ENCODE results near the gene PCTP. TPM values are rescaled to one million over a fixed set of nuclear protein-coding genes. Genes with fewer than 3 reads are reported as not detected.

The PCTP gene
- total and polyA plus RNA-seq, 9 of the 15 experiments (the other 6 are each of a cell fraction or from before 2014, with no cell fraction given) = 10.9 to 62.3 (median 41.2) TPM

- TF ChIP-seq ZNF518B (CRISPR knock-in tag; IDR thresholded peaks at IDR 0.05) (no peak), NR2C2 (CRISPR knock-in tag; IDR thresholded peaks at IDR 0.05) (0 out of 2 replicates have a peak, but pooled peaks have one; percentile 6), NR2C2 (tag; IDR thresholded peaks at IDR 0.05) (peak; percentile 94), NCOA4 (IDR thresholded peaks at IDR 0.05; ENCODE audit: partially characterized antibody) (no peak), ZSCAN29 (IDR thresholded peaks at IDR 0.05) (no peak), HOMEZ (CRISPR knock-in tag; IDR thresholded peaks at IDR 0.05) (no peak), ZMIZ1 (IDR thresholded peaks at IDR 0.05; ENCODE audit: low read depth in 2 of 2, low read length in 2 of 2) (no peak), NFRKB (IDR thresholded peaks at IDR 0.05; ENCODE audit: low read depth) (0 out of 2 replicates have a peak, but pooled peaks have one; percentile 62), CBX2 (IDR thresholded peaks at IDR 0.05; ENCODE audit: insufficient read depth, low read length, poor library complexity, severe bottlenecking) (no peak), NFIX (CRISPR knock-in tag; IDR thresholded peaks at IDR 0.05; ENCODE audit: low read depth) (no peak), RBM39 (optimal IDR thresholded peaks at IDR 0.05; ENCODE audit: low read depth, low read length) (no peak), AFF1 (IDR thresholded peaks at IDR 0.05; ENCODE audit: low read depth in 1 of 2, partially characterized antibody in 2 of 2) (no peak), MAFG (tag; conservative IDR thresholded peaks at IDR 0.05) (no peak)
Observed at GRCh38 chr17:55750750-55751657, at the start of gene PCTP (continued).
